ENCODE measurements around the gene CPA5.
"Not testable (repeated sequence)": the region's sequence is repeated elsewhere in the genome, so short reads cannot be mapped to it uniquely, and the experiment has no call there.

CPA5 gene

GRCh38 chr7:130305433-130306042 is 39.1 kb upstream of the CPA5 start:
- ChIA-PET POLR2A (no interaction called here), CTCF (interaction anchor here (1.9 kb wide), 1 partner anchor 11 kb away, joined by 8 read pairs; no protein-coding TSS in a partner anchor)
- DNase-seq (ENCODE audit: extremely low spot score) = no peak
- TF ChIP-seq CTCF (IDR thresholded peaks at IDR 0.05; ENCODE audit: control extremely low read depth, extremely low read depth, low read depth, missing control alignments) = no peak

- TF ChIP-seq CTCF (IDR thresholded peaks at IDR 0.05; ENCODE audit: control extremely low read depth, extremely low read depth, low read depth, missing control alignments) = no peak
- ChIA-PET POLR2A (interaction anchor here (1.1 kb wide), 1 partner anchor 40 kb away, joined by 3 read pairs; no protein-coding TSS in a partner anchor), CTCF (interaction anchor here (1.2 to 1.7 kb wide), 2 partner anchors 12 to 16 kb away, joined by 6 to 8 read pairs; no protein-coding TSS in a partner anchor)
- DNase-seq (ENCODE audit: extremely low spot score) = peak; percentile 44
These were observed 34.6 kb upstream of the CPA5 start for GRCh38 chr7:130309986-130310385.

- POLR2A ChIA-PET = no interaction called here
- no peak for DNase-seq (ENCODE audit: extremely low spot score)
- CTCF ChIA-PET = no interaction called here
- no peak for TF ChIP-seq CTCF (IDR thresholded peaks at IDR 0.05; ENCODE audit: control extremely low read depth, extremely low read depth, low read depth, missing control alignments)
These were observed 30.3 kb upstream of the CPA5 start for GRCh38 chr7:130314305-130314704.

- DNase-seq (ENCODE audit: extremely low spot score) = no peak
- CTCF ChIA-PET = no interaction called here
- TF ChIP-seq CTCF (IDR thresholded peaks at IDR 0.05; ENCODE audit: control extremely low read depth, extremely low read depth, low read depth, missing control alignments) = no peak
- POLR2A ChIA-PET = no interaction called here
These were observed 25.1 kb upstream of the CPA5 start for GRCh38 chr7:130319541-130319940.

- POLR2A ChIA-PET; DNase-seq (ENCODE audit: extremely low spot score): not testable (repeated sequence)
- CTCF ChIA-PET = interaction anchor here (1.1 to 2.3 kb wide), 2 partner anchors 8 to 11 kb away, joined by 4 to 9 read pairs; no protein-coding TSS in a partner anchor
These were observed 22.9 kb upstream of the CPA5 start for GRCh38 chr7:130321542-130322229.

- ChIA-PET POLR2A (no interaction called here), CTCF (interaction anchor here (2.3 kb wide), 1 partner anchor 10 kb away, joined by 9 read pairs; no protein-coding TSS in a partner anchor)
- DNase-seq (ENCODE audit: extremely low spot score) = no peak
- no peak for TF ChIP-seq CTCF (IDR thresholded peaks at IDR 0.05; ENCODE audit: control extremely low read depth, extremely low read depth, low read depth, missing control alignments)
These were observed 22.0 kb upstream of the CPA5 start for GRCh38 chr7:130322615-130323014.

- no peak for TF ChIP-seq CTCF (IDR thresholded peaks at IDR 0.05; ENCODE audit: control extremely low read depth, extremely low read depth, low read depth, missing control alignments)
- DNase-seq (ENCODE audit: extremely low spot score) = no peak
- ChIA-PET CTCF (interaction anchor here (1.0 to 1.3 kb wide), 3 partner anchors 9 to 17 kb away, joined by 3 to 4 read pairs (median 3); no protein-coding TSS in a partner anchor), POLR2A (no interaction called here)
These were observed 20.2 kb upstream of the CPA5 start for GRCh38 chr7:130324306-130324943.

All from GM10248 (cell line).